Measurements from ENCODE around the gene GALNT17. TPM values are rescaled to one million over a fixed set of nuclear protein-coding genes. Genes with fewer than 3 reads are reported as not detected.

The GALNT17 gene
- total RNA-seq, 8 experiments from 2014 or later: 3.2 to 85.6 (median 17.2) TPM; not detected in 2

DNA sequence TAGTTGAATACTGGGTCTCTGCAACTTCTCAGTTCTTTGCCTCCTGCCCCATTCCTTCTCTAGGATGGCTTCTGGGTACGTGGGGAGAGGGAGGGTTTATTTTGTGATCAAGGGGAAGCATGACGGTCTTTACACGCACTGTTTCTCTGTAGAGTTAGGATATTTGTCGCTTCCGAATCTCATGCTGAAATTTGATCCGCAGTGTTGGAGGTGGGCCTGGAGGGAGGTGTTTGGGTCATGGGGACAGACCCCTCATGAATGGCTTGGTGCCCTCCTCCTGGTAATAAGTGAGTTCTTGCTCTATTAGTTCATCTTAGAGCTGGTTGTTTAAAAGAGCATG is 311.2 kb downstream of the GALNT17 start:
- Histone ChIP-seq H3K4me1 (replicated peaks in 1 of 2) (peaks cover 5 to 11% of the 10 kb centered on the region in 2 donors), H3K27ac (no peak overlapping the region), H3K4me3 (no peak overlapping the region)
- in situ Hi-C loops (cut with MboI; ENCODE audit: low pct_unique_long_range_greater_than_20kb in 2 of 9, low sequenced_read_pairs in 9 of 9, unreplicated experiment in 9 of 9): no loop called here
- WGBS, 10 experiments: 0 to 96% (median 69%) methylated on average over 1 to 6 of the region's 6 CpGs; no CpG with 5 or more reads in 1 of the 10 experiments
- ATAC-seq (replicated peaks in 6 of 8): no peak

DNA sequence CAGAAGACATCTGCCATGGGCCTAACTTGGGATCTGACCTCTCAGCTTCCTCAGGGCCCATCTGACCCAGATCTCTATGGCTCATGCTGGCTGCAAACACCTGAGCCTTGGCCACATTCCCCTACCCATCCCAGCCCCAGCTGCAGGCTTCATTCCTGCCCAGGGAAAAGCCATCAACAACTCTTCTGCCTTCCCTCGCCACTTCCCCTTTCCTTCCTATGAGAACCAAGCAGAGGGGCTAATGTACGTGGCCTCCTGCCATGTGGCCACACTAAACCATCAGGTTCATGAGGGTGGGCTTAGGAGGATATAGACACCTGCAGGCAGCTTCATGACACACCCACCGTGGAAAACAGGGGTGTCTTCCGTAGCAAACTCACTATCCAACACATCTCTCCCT is 312.2 kb downstream of the GALNT17 start:
- Histone ChIP-seq H3K4me3 (no peak overlapping the region), H3K27ac (no peak overlapping the region), H3K4me1 (replicated peaks in 1 of 2) (peaks cover 5 to 10% of the 10 kb centered on the region in 2 donors)
- no peak for ATAC-seq (replicated peaks in 6 of 8)
- in situ Hi-C loops (cut with MboI; ENCODE audit: low pct_unique_long_range_greater_than_20kb in 2 of 9, low sequenced_read_pairs in 9 of 9, unreplicated experiment in 9 of 9): no loop called here
- WGBS, 10 experiments: 40 to 100% methylated on average over 1 to 2 of the region's 4 CpGs; no CpG with 5 or more reads in 8 of the 10 experiments

DNA sequence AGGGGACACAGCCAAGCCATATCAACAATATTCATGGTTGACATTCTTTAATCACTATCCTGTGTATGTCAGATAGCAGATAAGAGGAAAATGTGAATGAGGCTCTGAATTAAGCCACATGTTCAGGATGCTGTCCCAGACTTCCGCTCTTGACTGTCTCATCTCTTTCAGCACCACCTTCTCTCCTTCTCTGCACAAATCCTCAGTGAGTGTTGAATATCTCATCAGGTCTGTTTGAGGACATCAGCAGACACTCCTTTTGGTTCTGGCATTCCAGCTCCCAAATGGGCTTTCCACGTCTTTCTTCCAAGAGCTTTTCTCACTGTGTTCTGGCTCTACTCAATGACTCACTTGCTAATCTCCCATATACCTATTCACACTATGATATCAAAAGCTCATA is 321.7 kb downstream of the GALNT17 start:
- Histone ChIP-seq H3K4me1 (replicated peaks in 1 of 2) (peaks cover 0 to 7% of the 10 kb centered on the region in 2 donors), H3K27ac (no peak overlapping the region), H3K4me3 (no peak overlapping the region)
- WGBS, 10 experiments: 48 to 100% (median 100%) methylated on average over 1 to 2 of the region's 2 CpGs; no CpG with 5 or more reads in 6 of the 10 experiments
- ATAC-seq (replicated peaks in 6 of 8): no peak
- in situ Hi-C loops (cut with MboI; ENCODE audit: low pct_unique_long_range_greater_than_20kb in 2 of 9, low sequenced_read_pairs in 9 of 9, unreplicated experiment in 9 of 9): no loop called here

DNA sequence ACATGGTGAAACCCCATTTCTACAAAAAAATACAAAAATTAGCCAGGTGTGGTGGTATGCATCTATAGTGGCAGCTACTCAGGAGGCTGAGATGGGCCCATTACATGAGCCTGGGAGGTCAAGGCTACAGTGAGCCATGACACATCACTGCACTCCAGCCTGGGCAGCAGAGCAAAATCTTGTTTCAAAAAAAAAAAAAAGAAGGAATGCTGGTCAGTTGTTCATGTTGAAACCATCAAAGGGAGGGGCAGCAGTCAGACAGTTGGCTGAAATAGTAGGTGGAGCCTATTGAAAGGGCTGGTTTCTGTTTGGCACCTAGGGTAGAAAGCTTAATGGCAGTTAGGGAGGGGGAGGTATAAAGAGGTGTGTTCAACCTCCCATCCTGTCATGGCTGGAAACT is 323.0 kb downstream of the GALNT17 start:
- H3K4me1 ChIP-seq (replicated peaks in 1 of 2): peaks cover 0 to 7% of the 10 kb centered on the region in 2 donors
- in situ Hi-C loops (cut with MboI; ENCODE audit: low pct_unique_long_range_greater_than_20kb in 2 of 9, low sequenced_read_pairs in 9 of 9, unreplicated experiment in 9 of 9): no loop called here
- no peak for ATAC-seq (replicated peaks in 6 of 8)
- H3K27ac ChIP-seq: no peak overlapping the region
- H3K4me3 ChIP-seq: no peak overlapping the region

DNA sequence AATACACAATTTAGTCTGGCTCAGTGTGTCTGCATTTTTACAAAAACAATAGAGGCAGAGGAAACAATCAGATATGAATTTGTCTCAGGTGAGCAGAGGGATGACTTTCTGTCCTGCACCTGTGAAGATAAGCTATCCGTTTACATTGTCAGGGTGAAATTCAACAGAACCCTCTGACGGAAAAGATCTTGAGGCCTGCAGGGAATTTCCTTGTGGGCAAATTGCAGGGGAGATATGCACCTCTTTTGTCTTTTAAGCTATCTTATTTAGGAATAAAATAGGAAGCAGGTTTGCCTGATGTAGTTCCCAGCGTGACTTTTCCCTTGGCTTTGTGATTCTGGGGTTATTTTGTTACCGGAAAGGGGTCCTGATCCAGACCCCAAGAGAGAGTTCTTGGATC is 325.1 kb downstream of the GALNT17 start:
- in situ Hi-C loops (cut with MboI; ENCODE audit: low pct_unique_long_range_greater_than_20kb in 2 of 9, low sequenced_read_pairs in 9 of 9, unreplicated experiment in 9 of 9): no loop called here
- Histone ChIP-seq H3K4me3 (no peak overlapping the region), H3K27ac (no peak overlapping the region), H3K4me1 (replicated peaks in 1 of 2) (peaks cover 11 to 12% of the 10 kb centered on the region in 2 donors)
- 0 to 100% (median 58%) methylated on average over 1 to 4 of the region's 4 CpGs; no CpG with 5 or more reads in 2 of the 10 experiments for WGBS, 10 experiments
- no peak for ATAC-seq (replicated peaks in 6 of 8)

DNA sequence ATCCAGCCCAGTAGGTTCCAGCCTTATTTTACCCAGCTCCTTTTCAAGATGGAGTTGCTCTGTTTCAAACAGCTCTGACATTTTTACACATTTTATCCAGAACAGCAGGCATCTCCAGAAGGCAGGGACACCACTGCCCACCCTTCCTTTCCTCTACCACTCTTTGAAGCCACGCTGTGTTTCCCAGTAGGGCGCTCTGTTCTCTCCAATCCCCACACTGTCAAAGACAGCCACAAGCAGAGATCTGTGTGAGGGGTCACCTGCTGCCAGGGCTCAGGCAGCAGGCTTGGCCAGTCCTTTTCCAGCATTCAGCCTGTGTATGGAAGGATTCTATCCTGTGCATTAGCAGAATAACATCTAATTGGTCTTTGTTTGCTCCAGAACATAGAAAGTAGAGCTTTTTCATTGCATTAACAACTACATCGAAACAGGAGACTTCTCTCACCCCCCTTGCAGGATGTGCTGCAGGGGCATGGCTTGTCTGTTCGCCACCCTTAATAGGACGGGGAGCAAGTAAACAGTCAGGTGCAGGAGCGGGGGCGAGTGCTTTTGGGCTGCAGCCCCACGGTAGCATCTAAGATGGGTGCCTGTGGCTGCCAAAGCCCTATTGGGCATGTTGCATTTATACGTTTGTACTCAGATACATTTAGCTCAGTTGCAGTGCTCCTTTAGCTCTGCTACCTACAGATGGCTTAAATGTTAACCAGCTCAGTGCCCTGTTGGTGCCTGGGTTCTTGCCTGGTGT is 326.1 kb downstream of the GALNT17 start:
- Histone ChIP-seq H3K4me3 (no peak overlapping the region), H3K27ac (no peak overlapping the region), H3K4me1 (replicated peaks in 1 of 2) (peaks cover 12 to 14% of the 10 kb centered on the region in 2 donors)
- ATAC-seq (replicated peaks in 6 of 8): peak in 3 of 8 experiments; percentile 33 to 38 (median 36)
- in situ Hi-C loops (cut with MboI; ENCODE audit: low pct_unique_long_range_greater_than_20kb in 2 of 9, low sequenced_read_pairs in 9 of 9, unreplicated experiment in 9 of 9): no loop called here
- WGBS, 10 experiments: 0 to 90% (median 71%) methylated on average over 2 to 7 of the region's 9 CpGs; no CpG with 5 or more reads in 5 of the 10 experiments

DNA sequence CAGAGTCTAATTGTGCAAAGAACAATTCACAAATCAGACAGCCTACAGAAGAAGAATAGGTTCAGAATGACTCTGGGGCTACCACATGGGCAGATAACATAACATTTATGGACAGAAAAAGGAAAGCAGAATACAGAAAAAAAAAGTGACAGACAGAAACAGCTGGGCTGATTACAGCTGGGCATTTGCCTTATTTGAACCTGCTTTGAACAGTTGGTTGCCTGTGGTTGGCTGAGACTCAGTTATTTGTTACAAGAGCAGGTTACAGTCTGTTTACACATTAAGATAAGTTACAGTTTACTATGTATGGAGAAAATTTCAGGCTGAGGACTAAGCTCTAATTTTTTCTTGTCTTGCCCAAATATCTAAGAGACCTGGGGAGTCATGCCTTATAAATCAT is 327.2 kb downstream of the GALNT17 start:
- in situ Hi-C loops (cut with MboI; ENCODE audit: low pct_unique_long_range_greater_than_20kb in 2 of 9, low sequenced_read_pairs in 9 of 9, unreplicated experiment in 9 of 9): no loop called here
- Histone ChIP-seq H3K4me3 (no peak overlapping the region), H3K27ac (no peak overlapping the region), H3K4me1 (replicated peaks in 1 of 2) (peaks cover 12 to 14% of the 10 kb centered on the region in 2 donors)
- ATAC-seq (replicated peaks in 6 of 8): no peak

DNA sequence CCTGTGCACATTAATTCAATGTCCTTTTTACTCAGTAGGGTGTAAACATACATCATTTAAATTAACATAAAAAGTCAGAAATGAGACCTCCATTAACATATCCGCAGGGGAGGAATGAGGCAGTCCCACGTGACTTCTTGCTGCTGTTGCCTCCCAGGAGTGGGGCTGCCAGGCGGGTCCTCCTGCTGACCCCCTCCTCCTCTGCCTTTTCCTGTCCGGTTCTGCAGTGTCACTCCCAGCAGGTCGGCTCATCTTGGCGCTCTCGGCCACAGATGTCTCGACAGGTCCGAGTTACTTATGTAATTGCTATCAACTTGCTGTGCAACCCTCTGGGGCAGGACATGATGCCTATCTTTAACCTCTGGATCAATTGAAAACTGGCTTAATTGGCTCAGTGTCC is 329.6 kb downstream of the GALNT17 start:
- ATAC-seq (replicated peaks in 6 of 8): peak in 7 of 8 experiments; percentile 23 to 90 (median 45)
- peaks cover 24 to 29% of the 10 kb centered on the region in 2 donors for H3K4me1 ChIP-seq (replicated peaks in 1 of 2)
- in situ Hi-C loops (cut with MboI; ENCODE audit: low pct_unique_long_range_greater_than_20kb in 2 of 9, low sequenced_read_pairs in 9 of 9, unreplicated experiment in 9 of 9): no loop called here
- peak overlapping the region in 1 of 2 donors; percentile 6 for H3K27ac ChIP-seq
- H3K4me3 ChIP-seq: no peak overlapping the region
- 0 to 100% (median 63%) methylated on average over 1 to 9 of the region's 9 CpGs; no CpG with 5 or more reads in 5 of the 10 experiments for WGBS, 10 experiments

DNA sequence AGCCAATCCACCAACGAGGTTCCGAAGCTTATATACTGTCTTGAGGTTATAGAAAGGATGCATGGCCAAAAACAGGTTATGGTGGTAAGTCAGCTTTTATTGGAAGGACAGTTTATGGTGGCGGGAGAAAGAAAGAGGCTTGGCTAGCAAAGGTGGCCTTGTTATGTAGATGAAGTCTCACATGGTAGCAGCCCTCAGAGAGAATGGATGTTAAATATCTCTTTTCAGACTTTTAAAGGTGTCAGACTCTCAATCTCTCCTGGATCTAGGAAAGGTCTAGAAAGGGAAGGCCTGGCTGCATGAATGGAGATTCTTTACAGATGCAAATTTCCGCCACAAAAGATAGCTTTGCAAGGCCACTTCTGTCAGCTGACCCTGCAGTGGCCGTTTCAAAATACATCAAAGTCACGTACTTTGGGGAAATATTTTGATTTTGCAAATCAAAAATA is 333.8 kb downstream of the GALNT17 start:
- WGBS, 10 experiments: 0 to 77% (median 27%) methylated on average over 1 to 6 of the region's 6 CpGs
- no peak overlapping the region for H3K27ac ChIP-seq
- H3K4me1 ChIP-seq (replicated peaks in 1 of 2): peaks cover 24 to 27% of the 10 kb centered on the region in 2 donors
- no peak overlapping the region for H3K4me3 ChIP-seq
- peak in 3 of 8 experiments; percentile 20 to 64 (median 63) for ATAC-seq (replicated peaks in 6 of 8)
- in situ Hi-C loops (cut with MboI; ENCODE audit: low pct_unique_long_range_greater_than_20kb in 2 of 9, low sequenced_read_pairs in 9 of 9, unreplicated experiment in 9 of 9): no loop called here

DNA sequence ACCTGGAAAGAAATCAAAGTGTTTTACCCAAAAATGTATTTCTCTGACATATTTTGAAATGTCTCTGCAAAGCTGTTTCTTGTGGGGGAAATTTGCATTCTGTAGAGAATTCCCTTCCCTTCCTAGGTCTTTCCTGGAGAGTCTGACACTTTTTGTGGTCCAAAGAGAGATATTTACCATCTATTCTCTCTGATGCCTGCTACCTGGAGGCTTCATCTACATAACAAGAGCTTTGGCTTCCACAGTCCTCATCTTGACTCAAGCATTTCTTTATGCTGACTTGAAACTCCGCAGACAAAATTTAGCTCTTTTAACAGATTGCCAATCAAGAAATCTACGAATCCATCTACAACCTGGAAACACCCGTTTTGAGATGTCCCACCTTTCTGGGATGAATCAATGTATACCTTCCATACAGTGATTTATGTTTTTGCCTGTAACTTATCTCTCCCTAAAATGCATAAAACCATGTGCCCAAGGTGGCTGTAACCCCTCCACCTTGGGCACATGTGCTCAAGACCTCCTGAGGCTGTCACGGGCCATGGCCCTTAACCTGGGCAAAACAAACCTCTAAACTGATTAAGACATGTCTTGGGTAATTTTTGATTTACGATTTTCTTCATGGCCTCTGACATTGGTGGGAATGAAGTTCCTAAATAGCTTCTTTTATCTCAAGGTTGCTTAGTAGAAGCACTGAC is 334.7 kb downstream of the GALNT17 start:
- no peak overlapping the region for H3K27ac ChIP-seq
- ATAC-seq (replicated peaks in 6 of 8): no peak

DNA sequence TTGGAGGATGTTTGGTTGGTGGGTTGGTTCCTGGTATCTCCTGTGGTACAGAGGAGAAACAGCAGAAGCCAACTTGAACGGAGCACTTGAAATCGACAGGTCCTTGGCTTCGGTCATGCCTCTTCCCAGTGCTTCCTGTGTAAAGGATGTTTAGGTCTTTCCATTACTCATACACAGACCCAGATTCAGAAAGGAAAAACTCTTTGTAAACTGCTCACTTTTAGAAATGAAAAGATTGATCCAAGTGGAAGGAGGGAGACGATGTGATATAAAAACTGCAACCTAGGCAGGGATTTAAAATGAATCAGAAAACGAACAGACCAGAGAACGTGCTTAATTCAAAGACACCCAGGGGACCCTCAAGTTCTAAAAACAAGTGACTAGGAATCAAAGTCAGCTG is 338.4 kb downstream of the GALNT17 start:
- 0 to 100% (median 79%) methylated on average over 1 to 6 of the region's 6 CpGs; no CpG with 5 or more reads in 2 of the 10 experiments for WGBS, 10 experiments
- no peak for ATAC-seq (replicated peaks in 6 of 8)
- H3K4me3 ChIP-seq: no peak overlapping the region
- peaks cover 8 to 24% of the 10 kb centered on the region in 2 donors for H3K4me1 ChIP-seq (replicated peaks in 1 of 2)
- H3K27ac ChIP-seq: no peak overlapping the region
- in situ Hi-C loops (cut with MboI; ENCODE audit: low pct_unique_long_range_greater_than_20kb in 2 of 9, low sequenced_read_pairs in 9 of 9, unreplicated experiment in 9 of 9): no loop called here

More for the DNA sequence above, 334.7 kb downstream of the GALNT17 start:
- WGBS, 10 experiments: 0 to 60% (median 22%) methylated on average over 1 to 5 of the region's 5 CpGs; no CpG with 5 or more reads in 2 of the 10 experiments
- peaks cover 16 to 27% of the 10 kb centered on the region in 2 donors for H3K4me1 ChIP-seq (replicated peaks in 1 of 2)
- no peak overlapping the region for H3K4me3 ChIP-seq
- in situ Hi-C loops (cut with MboI; ENCODE audit: low pct_unique_long_range_greater_than_20kb in 2 of 9, low sequenced_read_pairs in 9 of 9, unreplicated experiment in 9 of 9): no loop called here

DNA sequence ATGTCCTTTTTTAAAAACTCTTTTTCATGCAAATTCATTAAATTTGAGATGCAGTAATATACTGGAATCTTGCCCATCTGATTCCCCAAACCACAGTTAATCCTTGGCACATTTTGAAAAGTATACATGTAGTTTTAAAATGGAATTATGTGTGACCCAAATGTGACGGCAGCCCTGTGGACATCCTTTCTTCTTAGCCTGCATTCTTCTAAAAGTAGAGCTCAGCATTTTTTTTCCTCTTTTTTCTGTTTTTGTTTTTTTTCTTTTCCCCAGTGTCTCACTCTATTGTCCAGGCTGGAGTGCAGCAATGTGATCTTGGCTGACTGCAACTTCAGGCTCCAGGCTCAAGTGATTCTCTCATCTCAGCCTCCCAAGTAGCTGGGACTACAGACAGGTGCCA is 338.9 kb downstream of the GALNT17 start:
- 40 to 100% (median 95%) methylated on average over 1 of the region's 1 CpG; no CpG with 5 or more reads in 2 of the 10 experiments for WGBS, 10 experiments
- Histone ChIP-seq H3K4me3 (no peak overlapping the region), H3K27ac (no peak overlapping the region), H3K4me1 (replicated peaks in 1 of 2) (peaks cover 4 to 19% of the 10 kb centered on the region in 2 donors)
- ATAC-seq (replicated peaks in 6 of 8): no peak
- in situ Hi-C loops (cut with MboI; ENCODE audit: low pct_unique_long_range_greater_than_20kb in 2 of 9, low sequenced_read_pairs in 9 of 9, unreplicated experiment in 9 of 9): no loop called here

DNA sequence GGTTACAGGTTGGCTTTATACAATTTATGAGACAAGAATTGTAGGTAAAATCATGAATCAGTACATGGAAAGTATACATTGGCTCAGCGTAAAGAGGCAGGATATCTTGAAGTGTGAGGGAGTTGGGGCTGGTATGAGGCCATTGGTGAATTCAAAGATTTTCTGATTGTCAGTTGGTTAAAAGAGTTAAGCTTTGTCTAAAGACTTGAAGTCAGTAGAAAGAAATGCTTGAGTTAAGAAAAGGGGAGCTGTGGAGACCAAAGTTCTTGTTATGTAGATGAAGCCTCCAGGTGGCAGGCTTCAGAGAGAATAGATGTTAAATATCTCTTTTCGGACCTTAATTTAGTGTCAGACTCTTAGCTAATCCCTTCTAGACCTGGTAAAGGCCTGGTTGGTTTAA is 341.0 kb downstream of the GALNT17 start:
- in situ Hi-C loops (cut with MboI; ENCODE audit: low pct_unique_long_range_greater_than_20kb in 2 of 9, low sequenced_read_pairs in 9 of 9, unreplicated experiment in 9 of 9): no loop called here
- peaks cover 0 to 7% of the 10 kb centered on the region in 2 donors for H3K4me1 ChIP-seq (replicated peaks in 1 of 2)
- H3K4me3 ChIP-seq: no peak overlapping the region
- H3K27ac ChIP-seq: peak overlapping the region in 1 of 2 donors; percentile 64
- 21 to 80% (median 40%) methylated on average over 1 to 2 of the region's 2 CpGs; no CpG with 5 or more reads in 2 of the 10 experiments for WGBS, 10 experiments
- no peak for ATAC-seq (replicated peaks in 6 of 8)

All from motor neuron (in vitro differentiated cells).